MM.1S (cell line): ENCODE measurements around the gene ZYX.

Experiments
- DNase-seq: peaks from one replicate; pipeline ENCODE4 v3.0.0-alpha.2; 2015
- H2AFZ ChIP-seq: fragments of 300-600 bp; sonication (generic); 2 replicates; pipeline ENCODE4 v1.6.0; 2016; ENCODE audit warnings: antibody characterized with exemption, low read length
- H3F3A ChIP-seq: fragments of 300-600 bp; sonication (generic); 2 replicates; pipeline ENCODE4 v1.6.1; 2016; ENCODE audit warnings: mild to moderate bottlenecking, antibody characterized with exemption, low read length, moderate library complexity, mixed read lengths; ENCODE audit not compliant: insufficient read depth
- H3K27ac ChIP-seq: fragments of 300-600 bp; sonication (generic); 2 replicates; pipeline ENCODE4 v1.5.1; 2016; ENCODE audit warnings: mild to moderate bottlenecking, low read length
- H3K27me3 ChIP-seq: fragments of 300-600 bp; sonication (generic); replicated peaks from 2 replicates; pipeline ENCODE4 v1.6.0; 2016; ENCODE audit warnings: low read length; ENCODE audit not compliant: insufficient read depth
- H3K36me3 ChIP-seq: fragments of 300-600 bp; sonication (generic); replicated peaks from 2 replicates; pipeline ENCODE4 v1.6.1; 2016; ENCODE audit warnings: mild to moderate bottlenecking, low read length, mixed read lengths; ENCODE audit not compliant: insufficient read depth
- H3K4me1 ChIP-seq: fragments of 300-600 bp; sonication (generic); 2 replicates; pipeline ENCODE4 v1.6.1; 2016; ENCODE audit warnings: low read length, mixed read lengths
- H3K4me2 ChIP-seq: fragments of 300-600 bp; sonication (generic); 2 replicates; pipeline ENCODE4 v1.6.0; 2016; ENCODE audit warnings: low read depth, low read length
- H3K4me3 ChIP-seq: fragments of 300-600 bp; sonication (generic); 2 replicates; pipeline ENCODE4 v1.5.1; 2016; ENCODE audit warnings: low read length, mixed read lengths
- H3K79me2 ChIP-seq: fragments of 300-600 bp; sonication (generic); 2 replicates; pipeline ENCODE4 v1.6.1; 2016; ENCODE audit warnings: mixed run types, low read length, mixed read lengths
- H3K9ac ChIP-seq: fragments of 300-600 bp; sonication (generic); 2 replicates; pipeline ENCODE4 v1.6.1; 2016; ENCODE audit warnings: low read length, mixed read lengths
- H3K9me2 ChIP-seq: fragments of 300-600 bp; sonication (generic); replicated peaks from 2 replicates; pipeline ENCODE4 v1.6.1; 2016; ENCODE audit warnings: mild to moderate bottlenecking, low read length, mixed read lengths; ENCODE audit not compliant: insufficient read depth
- H3K9me3 ChIP-seq: fragments of 300-600 bp; sonication (generic); replicated peaks from 2 replicates; pipeline ENCODE4 v1.6.1; 2016; ENCODE audit warnings: mild to moderate bottlenecking, low read length, mixed read lengths; ENCODE audit not compliant: insufficient read depth
- H4K20me1 ChIP-seq: fragments of 300-600 bp; sonication (generic); 2 replicates; pipeline ENCODE4 v1.6.1; 2016; ENCODE audit warnings: mild to moderate bottlenecking, low read length, moderate library complexity, mixed read lengths; ENCODE audit not compliant: insufficient read depth
- CTCF ChIP-seq: fragments of 300-600 bp; sonication (generic); IDR thresholded peaks from 2 replicates; pipeline ENCODE4 v1.5.1; 2016; ENCODE audit warnings: antibody characterized with exemption, low read length, mixed read lengths
- EZH2 ChIP-seq: fragments of 300-600 bp; sonication (generic); optimal IDR thresholded peaks from 2 replicates; pipeline ENCODE3; 2017; ENCODE audit warnings: low read depth, mild to moderate bottlenecking, antibody characterized with exemption, low read length, mixed read lengths
- EZH2phosphoT487 ChIP-seq: fragments of 300-600 bp; sonication (generic); IDR thresholded peaks from 2 replicates; pipeline ENCODE4 v1.6.1; 2018; ENCODE audit warnings: antibody characterized with exemption, low read length

ZYX gene

GRCh38 chr7:143380646-143381426 lies at the start of gene ZYX:
Gene ZYX (plus strand): TSS chr7:143381345. CDS start chr7:143381572, 227 bp downstream.
- peak within 1 kb of the TSS; percentile 3; the same call in 1 of the 2 replicates for H3K27ac ChIP-seq
- H3K4me1 ChIP-seq = peaks cover 7% of the 10 kb centered on the region
- peak; percentile 90 for DNase-seq
- peak within 1 kb of the TSS; percentile 91 for H3K4me3 ChIP-seq
- H3K79me2 ChIP-seq = no peaks in the 10 kb centered on the region
- peak within 1 kb of the TSS; percentile 83 for H3K4me2 ChIP-seq
- H3F3A ChIP-seq = no peaks in the 10 kb centered on the region
- H2AFZ ChIP-seq = peak within 1 kb of the TSS; percentile 94
- TF ChIP-seq EZH2phosphoT487 (no peak), CTCF (no peak), EZH2 (no peak)
- no peaks in the 10 kb centered on the region for H3K36me3 ChIP-seq
- no peaks in the 10 kb centered on the region for H3K9me3 ChIP-seq
- H3K9me2 ChIP-seq = no peaks in the 10 kb centered on the region
- H3K27me3 ChIP-seq = no peaks in the 10 kb centered on the region
- H4K20me1 ChIP-seq = no peaks in the 10 kb centered on the region
- H3K9ac ChIP-seq = peak within 1 kb of the TSS; percentile 62

GRCh38 chr7:143334244-143334643 lies 46.9 kb upstream of the ZYX start:
- Histone ChIP-seq H3K9ac (no peak overlapping the region), H4K20me1 (no peaks in the 10 kb centered on the region), H3K4me3 (no peak overlapping the region), H3K36me3 (no peaks in the 10 kb centered on the region), H3F3A (no peaks in the 10 kb centered on the region), H3K9me2 (no peaks in the 10 kb centered on the region), H3K27ac (no peak overlapping the region), H3K27me3 (no peaks in the 10 kb centered on the region), H3K4me1 (no peaks in the 10 kb centered on the region), H2AFZ (no peak overlapping the region), H3K4me2 (no peak overlapping the region), H3K9me3 (no peaks in the 10 kb centered on the region), H3K79me2 (no peaks in the 10 kb centered on the region)
- no peak for DNase-seq
- TF ChIP-seq CTCF (no peak), EZH2 (no peak), EZH2phosphoT487 (no peak)

- Histone ChIP-seq H3K4me1 (no peaks in the 10 kb centered on the region), H3K9me2 (no peaks in the 10 kb centered on the region), H3K4me3 (no peak overlapping the region), H3K4me2 (no peak overlapping the region), H3K27ac (no peak overlapping the region), H3K9ac (no peak overlapping the region), H3K27me3 (no peaks in the 10 kb centered on the region), H2AFZ (no peak overlapping the region), H3K36me3 (no peaks in the 10 kb centered on the region), H3F3A (no peaks in the 10 kb centered on the region), H4K20me1 (no peaks in the 10 kb centered on the region), H3K9me3 (no peaks in the 10 kb centered on the region), H3K79me2 (no peaks in the 10 kb centered on the region)
- no peak for DNase-seq
- TF ChIP-seq EZH2phosphoT487 (no peak), EZH2 (no peak), CTCF (no peak)
Observed at GRCh38 chr7:143337216-143337615, 43.9 kb upstream of the ZYX start.
